Aorta (tissue), 5 donors: Measurements from ENCODE around the gene TRERF1. TPM values are rescaled to one million over a fixed set of nuclear protein-coding genes. Genes with fewer than 3 reads are reported as not detected.
A peak's percentile ranks its signal among the peaks of the same experiment; 100 is the strongest.

Source experiments
- ATAC-seq: fragments of 200-7000 bp; cut with Tn5 transposase; one replicate; pipeline ENCODE4 v1.9.1; 2022; ENCODE audit warnings: moderate library complexity; ENCODE audit not compliant: low FRiP score
- DNase-seq, 2 donors: peaks; one replicate each; pipeline ENCODE4 v3.0.0-alpha.2; 2020
- H3K27ac ChIP-seq, 2 donors: one replicate each; pipeline ENCODE4 v1.5.1; 2013; ENCODE audit warnings: low read length in 2 of 2, mild to moderate bottlenecking in 2 of 2, moderate library complexity in 2 of 2, control low read depth in 1 of 2, inconsistent platforms in 1 of 2, low read depth in 1 of 2
- H3K27me3 ChIP-seq, 2 donors: one replicate each; pipeline ENCODE4 v1.6.1; 2013; ENCODE audit warnings: control low read depth in 1 of 2, low read length in 1 of 2, mild to moderate bottlenecking in 1 of 2, moderate library complexity in 1 of 2; ENCODE audit not compliant: insufficient read depth in 2 of 2, control insufficient read depth in 1 of 2
- H3K36me3 ChIP-seq, 2 donors: one replicate each; pipeline ENCODE4 v1.6.1; 2013; ENCODE audit warnings: control low read depth in 1 of 2, low read length in 1 of 2, mild to moderate bottlenecking in 1 of 2; ENCODE audit not compliant: insufficient read depth in 2 of 2, control insufficient read depth in 1 of 2
- H3K4me1 ChIP-seq, 2 donors: one replicate each; pipeline ENCODE4 v1.6.1; 2013; ENCODE audit warnings: low read length in 2 of 2, control low read depth in 1 of 2, mild to moderate bottlenecking in 1 of 2, moderate library complexity in 1 of 2; ENCODE audit not compliant: insufficient read depth in 2 of 2, control insufficient read depth in 1 of 2
- H3K4me3 ChIP-seq, 2 donors: one replicate each; pipeline ENCODE4 v1.5.1; 2013; ENCODE audit warnings: low read length in 2 of 2, control low read depth in 1 of 2, mild to moderate bottlenecking in 1 of 2
- H3K9me3 ChIP-seq: one replicate; pipeline ENCODE4 v1.6.1; 2013; ENCODE audit warnings: mild to moderate bottlenecking, low read length; ENCODE audit not compliant: control insufficient read depth
- WGBS, 2 donors: extraction: QIAGEN DNeasy Blood & Tissue Kit; methylation state at CpG; one replicate each; pipeline ENCODE4 v1.1.7; 2013; 5-methylcytosine and 5-hydroxymethylcytosine counted together
- intact Hi-C, 2 donors: fragments of 100-400 bp; cut with DNase I; formaldehyde crosslinking; loops; one replicate each; pipeline versions ENCODE4 v1.14.2 to v1.15.0; 2022
- polyA plus RNA-seq, 2 donors: library from polyadenylated mRNA; stranded (reverse); fragments of 200-250 nt; gene quantifications; one replicate each; pipeline ENCODE4 v1.2.3, GENCODE V29; 2013
- total RNA-seq, 2 donors: library from RNA; stranded (reverse); fragmentation: NEBNext Ultra II Directional; extraction: Animal tissue kit (Norgen Biotek cat#: 25700); gene quantifications; one replicate each; pipeline ENCODE4 v1.2.1, GENCODE V29; 2021
- donor health status: healthy with polysubstance abuse.
- donor health status: Bipolar disorder and iron deficiency.
- donor health status: DM: no; HTN: no; CAD: no.
- donor health status: DM: no; HTN: no; CAD: no.
- donor health status: DM: yes; HTN: yes; CAD: no.

TRERF1 gene
- total and polyA plus RNA-seq, 4 donors: 0.50 to 9.5 (median 2.2) TPM

- Histone ChIP-seq H3K36me3 (no peaks in the 10 kb centered on the region), H3K4me3 (peak overlapping the region; percentile 66 to 84), H3K4me1 (no peaks in the 10 kb centered on the region), H3K9me3 (no peaks in the 10 kb centered on the region), H3K27me3 (no peaks in the 10 kb centered on the region), H3K27ac (peak overlapping the region; percentile 2 to 23)
- peak; percentile 93 to 94 for DNase-seq
- intact Hi-C loops: loop anchor here in 1 of 2 donors (5.0 kb wide), 3 partner anchors 94 to 236 kb away; partner anchors contain the start of gene MRPS10
- 0 to 1% methylated on average over 41 to 57 of the region's 57 CpGs for WGBS, 2 donors
- peak; percentile 94 for ATAC-seq
These were observed 1.4 kb upstream of the TRERF1 start for GRCh38 chr6:42453031-42453653.

GRCh38 chr6:42452171-42453030 lies 675 bp upstream of the TRERF1 start:
- Histone ChIP-seq H3K4me1 (no peaks in the 10 kb centered on the region), H3K27me3 (no peaks in the 10 kb centered on the region), H3K27ac (peak overlapping the region; percentile 23 to 41), H3K4me3 (peak overlapping the region; percentile 66 to 84), H3K9me3 (no peaks in the 10 kb centered on the region), H3K36me3 (no peaks in the 10 kb centered on the region)
- ATAC-seq (peak; percentile 73), DNase-seq (peak; percentile 80 to 85)
- 1% methylated on average over 50 to 77 of the region's 78 CpGs for WGBS, 2 donors
- intact Hi-C loops: loop anchor here in 1 of 2 donors (5.0 kb wide), 3 partner anchors 95 to 235 kb away; partner anchors contain the start of gene MRPS10

- no peak overlapping the region for H3K27ac ChIP-seq
- ATAC-seq (no peak), DNase-seq (peak in 1 of 2 donors; percentile 55)
- WGBS, 2 donors: 2 to 3% methylated on average over 22 of the region's 22 CpGs
- no peaks in the 10 kb centered on the region for H3K27me3 ChIP-seq
- intact Hi-C loops: loop anchor here in 1 of 2 donors (5.0 kb wide), 3 partner anchors 97 to 233 kb away; partner anchors contain the start of gene MRPS10
- no peaks in the 10 kb centered on the region for H3K9me3 ChIP-seq
- H3K36me3 ChIP-seq: no peaks in the 10 kb centered on the region
- no peaks in the 10 kb centered on the region for H3K4me1 ChIP-seq
- peak overlapping the region; percentile 66 to 84 for H3K4me3 ChIP-seq
These were observed 1.0 kb downstream of the TRERF1 start for GRCh38 chr6:42450477-42451332.

- no peaks in the 10 kb centered on the region for H3K4me1 ChIP-seq
- DNase-seq (no peak), ATAC-seq (no peak)
- intact Hi-C loops: loop anchor here in 1 of 2 donors (5.0 kb wide), 3 partner anchors 97 to 233 kb away; partner anchors contain the start of gene MRPS10
- no peaks in the 10 kb centered on the region for H3K36me3 ChIP-seq
- H3K27ac ChIP-seq: no peak overlapping the region
- no peaks in the 10 kb centered on the region for H3K27me3 ChIP-seq
- H3K9me3 ChIP-seq: no peaks in the 10 kb centered on the region
- 24% methylated on average over 9 of the region's 9 CpGs for WGBS, 2 donors
- H3K4me3 ChIP-seq: no peak overlapping the region
These were observed 1.7 kb downstream of the TRERF1 start for GRCh38 chr6:42449917-42450476.

GRCh38 chr6:42448927-42449659 lies 2.6 kb downstream of the TRERF1 start:
- no peak overlapping the region for H3K4me3 ChIP-seq
- no peaks in the 10 kb centered on the region for H3K4me1 ChIP-seq
- H3K9me3 ChIP-seq: no peaks in the 10 kb centered on the region
- no peak overlapping the region for H3K27ac ChIP-seq
- H3K36me3 ChIP-seq: no peaks in the 10 kb centered on the region
- no peak for DNase-seq
- intact Hi-C loops: no loop called here
- no peak for ATAC-seq
- no peaks in the 10 kb centered on the region for H3K27me3 ChIP-seq
- WGBS, 2 donors: 80 to 83% methylated on average over 7 of the region's 7 CpGs

- no peaks in the 10 kb centered on the region for H3K4me1 ChIP-seq
- no peak overlapping the region for H3K27ac ChIP-seq
- H3K36me3 ChIP-seq: no peaks in the 10 kb centered on the region
- WGBS, 2 donors: 92 to 94% methylated on average over 5 of the region's 5 CpGs
- DNase-seq (no peak), ATAC-seq (no peak)
- no peaks in the 10 kb centered on the region for H3K27me3 ChIP-seq
- no peaks in the 10 kb centered on the region for H3K9me3 ChIP-seq
- intact Hi-C loops: no loop called here
- H3K4me3 ChIP-seq: no peak overlapping the region
These were observed 3.3 kb downstream of the TRERF1 start for GRCh38 chr6:42448391-42448790.

- ATAC-seq (no peak), DNase-seq (no peak)
- Histone ChIP-seq H3K27me3 (no peaks in the 10 kb centered on the region), H3K4me1 (no peaks in the 10 kb centered on the region), H3K27ac (no peak overlapping the region), H3K36me3 (no peaks in the 10 kb centered on the region), H3K4me3 (no peak overlapping the region), H3K9me3 (no peaks in the 10 kb centered on the region)
- WGBS, 2 donors: 88 to 94% methylated on average over 3 of the region's 3 CpGs
- intact Hi-C loops: no loop called here
These were observed 4.7 kb downstream of the TRERF1 start for GRCh38 chr6:42446996-42447395.
